Progenitor cell of endocrine pancreas (in vitro differentiated cells): ENCODE measurements around the gene MSMB. TPM values are rescaled to one million over a fixed set of nuclear protein-coding genes. Genes with fewer than 3 reads are reported as not detected.

Experiments used
- DNase-seq: peaks from one replicate; pipeline ENCODE4 v3.0.0; 2021; ENCODE audit warnings: low spot score; ENCODE audit not compliant: unreplicated experiment
- H3K27ac Mint-ChIP-seq: 2 replicates; pipeline ENCODE4 v1.8.0; 2021; ENCODE audit warnings: mild to moderate bottlenecking, moderate library complexity, mixed read lengths
- H3K27me3 Mint-ChIP-seq: 2 replicates; pipeline ENCODE4 v1.8.0; 2021; ENCODE audit warnings: mixed read lengths
- H3K36me3 Mint-ChIP-seq: 2 replicates; pipeline ENCODE4 v1.8.0; 2022; ENCODE audit warnings: mixed read lengths; ENCODE audit not compliant: insufficient read depth
- H3K4me1 Mint-ChIP-seq: 2 replicates; pipeline ENCODE4 v1.8.0; 2021; ENCODE audit warnings: low read depth, mixed read lengths
- H3K4me3 Mint-ChIP-seq: 2 replicates; pipeline ENCODE4 v1.8.0; 2021; ENCODE audit warnings: low read depth, mild to moderate bottlenecking, moderate library complexity, mixed read lengths
- H3K9me3 Mint-ChIP-seq: 2 replicates; pipeline ENCODE4 v1.8.0; 2021; ENCODE audit warnings: low read depth, mixed read lengths
- total RNA-seq: library from RNA; stranded (reverse); gene quantifications from 2 replicates; pipeline ENCODE4 v1.2.1, GENCODE V29; 2021
- TF ChIP-seq, protein P1 (sequence below): fragments of 200-600 bp; sonication (generic); IDR thresholded peaks from one replicate; pipeline ENCODE4 v1.5.0; 2021; ENCODE audit warnings: antibody characterized with exemption, mild to moderate bottlenecking; ENCODE audit not compliant: unreplicated experiment

The MSMB gene
- total RNA-seq, 1 donor from 2014 or later = not detected

DNA sequence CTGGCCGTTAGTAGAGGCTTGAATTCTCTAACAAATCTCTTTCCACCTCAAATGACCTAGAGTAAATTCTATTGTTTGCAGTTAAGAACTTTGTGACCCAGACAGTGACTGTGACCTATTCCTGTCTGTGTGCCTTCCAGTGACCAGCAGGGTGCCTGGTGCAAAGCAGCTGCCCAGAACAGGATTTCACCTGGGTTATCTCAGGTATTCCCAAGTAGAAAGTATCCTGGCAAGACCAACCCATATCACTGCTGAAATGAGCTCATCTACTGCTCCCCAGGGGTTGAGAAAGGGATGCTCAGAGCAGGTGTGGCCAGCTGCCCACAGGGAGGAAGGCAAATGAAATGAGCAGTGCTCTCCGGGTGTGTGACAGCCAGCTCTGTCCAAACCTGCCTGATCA lies 2.1 kb upstream of the MSMB start:
- Mint-ChIP-seq H3K27me3 (peaks cover 3% of the 10 kb centered on the region), H3K27ac (no peak overlapping the region), H3K9me3 (no peaks in the 10 kb centered on the region), H3K4me1 (peaks cover 34% of the 10 kb centered on the region), H3K4me3 (no peak overlapping the region), H3K36me3 (no peaks in the 10 kb centered on the region)
- DNase-seq = no peak
- TF ChIP-seq, protein P1, sequence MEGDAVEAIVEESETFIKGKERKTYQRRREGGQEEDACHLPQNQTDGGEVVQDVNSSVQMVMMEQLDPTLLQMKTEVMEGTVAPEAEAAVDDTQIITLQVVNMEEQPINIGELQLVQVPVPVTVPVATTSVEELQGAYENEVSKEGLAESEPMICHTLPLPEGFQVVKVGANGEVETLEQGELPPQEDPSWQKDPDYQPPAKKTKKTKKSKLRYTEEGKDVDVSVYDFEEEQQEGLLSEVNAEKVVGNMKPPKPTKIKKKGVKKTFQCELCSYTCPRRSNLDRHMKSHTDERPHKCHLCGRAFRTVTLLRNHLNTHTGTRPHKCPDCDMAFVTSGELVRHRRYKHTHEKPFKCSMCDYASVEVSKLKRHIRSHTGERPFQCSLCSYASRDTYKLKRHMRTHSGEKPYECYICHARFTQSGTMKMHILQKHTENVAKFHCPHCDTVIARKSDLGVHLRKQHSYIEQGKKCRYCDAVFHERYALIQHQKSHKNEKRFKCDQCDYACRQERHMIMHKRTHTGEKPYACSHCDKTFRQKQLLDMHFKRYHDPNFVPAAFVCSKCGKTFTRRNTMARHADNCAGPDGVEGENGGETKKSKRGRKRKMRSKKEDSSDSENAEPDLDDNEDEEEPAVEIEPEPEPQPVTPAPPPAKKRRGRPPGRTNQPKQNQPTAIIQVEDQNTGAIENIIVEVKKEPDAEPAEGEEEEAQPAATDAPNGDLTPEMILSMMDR = no peak

DNA sequence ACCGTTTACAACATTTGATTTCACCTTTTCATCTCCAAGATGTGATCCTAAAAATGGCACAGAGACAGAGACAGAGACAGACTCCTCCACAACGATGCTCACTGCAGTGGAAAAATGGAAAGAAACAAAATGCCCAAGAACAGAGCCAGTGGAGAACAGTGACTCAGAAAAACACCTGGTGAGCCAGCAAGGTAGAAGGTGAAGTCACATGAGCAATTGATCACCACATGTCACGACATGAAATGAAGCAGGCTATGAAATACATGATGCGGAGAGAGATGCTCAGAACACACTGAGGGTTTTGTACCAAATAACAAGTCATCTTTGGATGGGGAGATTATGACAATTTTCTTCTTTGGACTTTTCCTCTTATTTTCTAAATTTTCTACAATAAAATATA lies 3.5 kb downstream of the MSMB start:
- Mint-ChIP-seq H3K27me3 (peaks cover 8% of the 10 kb centered on the region), H3K27ac (no peak overlapping the region), H3K9me3 (no peaks in the 10 kb centered on the region), H3K4me3 (no peak overlapping the region), H3K36me3 (no peaks in the 10 kb centered on the region), H3K4me1 (peaks cover 10% of the 10 kb centered on the region)
- no peak for DNase-seq
- TF ChIP-seq, protein P1 = no peak

DNA sequence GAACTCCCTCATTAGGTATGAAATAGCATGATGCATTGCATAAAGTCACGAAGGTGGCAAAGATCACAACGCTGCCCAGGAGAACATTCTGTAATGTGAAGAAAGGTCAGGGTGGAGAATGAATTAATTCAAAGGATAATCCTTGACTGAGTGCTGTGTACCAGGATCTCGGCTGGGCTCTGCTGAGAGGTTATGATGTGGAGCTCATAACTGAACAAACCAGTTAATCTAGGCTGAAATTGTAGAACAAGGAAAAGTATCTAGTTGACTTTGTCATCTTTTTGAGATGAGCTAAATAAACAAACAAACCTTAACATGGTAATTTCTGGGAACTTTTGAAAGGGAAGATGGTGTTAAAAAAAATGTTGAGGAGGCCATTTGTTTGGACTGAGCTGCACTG lies 6.1 kb downstream of the MSMB start:
- no peak overlapping the region for H3K4me3 Mint-ChIP-seq

DNA sequence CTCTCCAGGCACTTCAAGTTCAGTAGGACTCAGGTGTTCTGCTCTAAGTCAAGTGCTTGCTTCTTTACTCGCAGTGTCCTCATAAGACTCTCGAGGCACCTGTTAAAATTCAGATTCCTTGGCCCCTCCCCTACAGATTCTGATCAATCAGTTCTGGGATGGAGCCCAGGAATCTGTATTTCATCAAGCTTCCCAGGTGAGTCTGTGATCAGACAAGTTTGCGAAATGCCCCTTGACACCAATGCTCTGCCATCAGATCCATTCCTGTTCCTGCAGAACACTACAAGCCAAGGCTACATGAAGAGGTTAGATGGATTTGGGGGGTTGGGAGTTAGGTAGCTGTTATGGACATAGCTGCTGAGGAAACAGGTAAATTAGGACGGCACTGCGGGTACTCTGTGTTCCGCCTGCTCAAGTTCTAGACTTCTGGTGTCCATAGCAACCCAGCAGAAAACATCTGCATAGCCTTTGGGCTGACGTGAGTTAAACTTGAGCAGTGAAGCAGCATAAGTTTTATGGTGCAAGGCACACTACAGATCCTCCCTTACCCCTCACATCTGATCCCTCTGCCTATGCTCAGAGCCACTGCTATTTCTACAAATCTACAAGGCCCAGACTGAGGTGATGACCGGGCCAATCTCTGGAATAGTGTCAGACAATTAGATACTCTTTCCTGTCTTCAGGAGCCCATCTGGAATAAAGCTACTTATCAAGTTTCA lies 8.8 kb downstream of the MSMB start:
- no peaks in the 10 kb centered on the region for H3K9me3 Mint-ChIP-seq
- no peaks in the 10 kb centered on the region for H3K4me1 Mint-ChIP-seq
- DNase-seq = no peak
- no peak overlapping the region for H3K4me3 Mint-ChIP-seq
- H3K36me3 Mint-ChIP-seq = no peaks in the 10 kb centered on the region
- no peak overlapping the region for H3K27ac Mint-ChIP-seq
- TF ChIP-seq, protein P1 = no peak
- peaks cover 3% of the 10 kb centered on the region for H3K27me3 Mint-ChIP-seq

More for the DNA sequence above, 6.1 kb downstream of the MSMB start:
- TF ChIP-seq, protein P1 = no peak
- Mint-ChIP-seq H3K27ac (no peak overlapping the region), H3K36me3 (no peaks in the 10 kb centered on the region), H3K9me3 (no peaks in the 10 kb centered on the region), H3K27me3 (peaks cover 5% of the 10 kb centered on the region), H3K4me1 (no peaks in the 10 kb centered on the region)
- DNase-seq = no peak

DNA sequence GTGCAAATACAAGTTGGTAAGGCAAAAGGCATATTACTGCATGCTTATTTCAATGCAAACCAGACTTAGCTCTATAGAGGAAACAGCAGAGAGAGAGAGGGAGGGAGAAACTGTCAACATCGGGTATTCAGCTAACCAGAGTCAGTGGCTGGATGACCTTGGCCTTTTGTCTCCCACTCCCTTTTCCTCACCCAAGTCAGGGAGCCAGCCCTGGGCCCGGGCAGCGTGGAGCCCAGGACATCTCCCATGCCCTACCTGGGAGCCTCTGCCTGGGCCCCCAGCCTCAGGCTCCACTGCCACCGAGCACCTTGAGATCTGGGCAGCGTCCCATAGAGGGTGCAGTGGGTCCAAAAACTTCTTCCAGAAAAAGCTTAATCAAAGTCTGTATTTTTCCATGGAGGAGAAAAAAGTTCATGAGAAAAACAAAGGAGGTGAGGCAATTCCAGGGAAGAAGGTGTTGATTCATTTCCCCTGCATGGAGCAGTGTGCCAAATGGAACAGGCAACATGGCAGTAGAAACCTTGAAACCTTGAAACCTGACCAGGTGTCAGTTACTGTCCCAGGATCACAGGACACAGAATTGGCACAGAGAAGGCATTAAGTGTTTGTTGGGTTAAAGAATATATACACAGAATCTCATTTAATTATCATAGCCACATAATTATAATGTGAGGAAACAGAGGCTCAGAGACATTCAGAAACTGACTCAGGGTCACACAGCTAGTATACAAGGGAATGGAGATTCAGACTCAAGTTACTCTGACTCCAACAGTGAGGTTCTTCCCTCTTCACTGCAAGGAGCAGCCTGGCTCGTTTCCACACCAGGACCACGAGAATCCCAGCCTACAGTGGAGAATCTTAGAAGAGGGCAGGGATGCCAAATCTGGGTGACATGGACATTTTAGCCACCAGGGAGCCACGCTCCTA lies 9.9 kb downstream of the MSMB start:
- Mint-ChIP-seq H3K27me3 (peaks cover 3% of the 10 kb centered on the region), H3K36me3 (no peaks in the 10 kb centered on the region), H3K4me1 (peaks cover 6% of the 10 kb centered on the region), H3K4me3 (no peak overlapping the region), H3K9me3 (no peaks in the 10 kb centered on the region), H3K27ac (no peak overlapping the region)
- no peak for DNase-seq
- TF ChIP-seq, protein P1 = no peak
